ENCODE results near the gene RPTOR.

The RPTOR gene

DNA sequence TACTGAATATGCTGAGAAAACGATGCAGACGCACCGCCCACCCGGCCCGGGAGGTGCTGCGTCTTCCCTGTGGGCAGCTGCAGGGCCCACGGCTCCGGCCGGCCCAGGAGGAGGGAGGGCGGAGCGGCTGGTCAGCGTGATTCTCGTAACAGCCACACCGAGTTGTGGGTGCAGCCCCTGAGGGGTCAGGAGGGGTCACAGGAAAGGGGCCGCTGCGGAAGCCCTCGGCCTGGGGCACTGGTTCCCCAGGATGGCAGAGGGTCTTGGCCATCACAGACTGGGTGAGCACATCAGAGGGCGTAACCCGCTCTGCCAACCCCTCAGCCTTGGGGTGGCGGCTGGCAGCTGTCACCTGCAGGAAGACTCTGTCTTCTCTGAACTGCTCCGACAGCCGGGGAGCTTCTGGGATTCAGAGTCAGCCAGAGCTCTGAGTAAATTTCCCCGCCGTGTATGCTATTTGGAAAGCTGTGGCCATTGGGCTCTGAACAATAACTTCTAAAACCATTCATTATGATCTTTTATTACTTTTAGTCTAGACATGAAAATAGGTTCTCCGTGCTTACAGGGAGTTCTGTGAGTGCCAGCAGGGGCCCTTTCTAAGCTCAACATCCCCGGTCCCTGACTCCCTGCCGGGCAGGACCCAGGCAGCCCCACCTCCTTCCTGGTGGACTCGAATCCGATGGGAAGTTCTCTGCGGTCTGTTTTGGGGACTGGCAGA, 359.6 kb downstream of the RPTOR start:
- no peak for DNase-seq

DNA sequence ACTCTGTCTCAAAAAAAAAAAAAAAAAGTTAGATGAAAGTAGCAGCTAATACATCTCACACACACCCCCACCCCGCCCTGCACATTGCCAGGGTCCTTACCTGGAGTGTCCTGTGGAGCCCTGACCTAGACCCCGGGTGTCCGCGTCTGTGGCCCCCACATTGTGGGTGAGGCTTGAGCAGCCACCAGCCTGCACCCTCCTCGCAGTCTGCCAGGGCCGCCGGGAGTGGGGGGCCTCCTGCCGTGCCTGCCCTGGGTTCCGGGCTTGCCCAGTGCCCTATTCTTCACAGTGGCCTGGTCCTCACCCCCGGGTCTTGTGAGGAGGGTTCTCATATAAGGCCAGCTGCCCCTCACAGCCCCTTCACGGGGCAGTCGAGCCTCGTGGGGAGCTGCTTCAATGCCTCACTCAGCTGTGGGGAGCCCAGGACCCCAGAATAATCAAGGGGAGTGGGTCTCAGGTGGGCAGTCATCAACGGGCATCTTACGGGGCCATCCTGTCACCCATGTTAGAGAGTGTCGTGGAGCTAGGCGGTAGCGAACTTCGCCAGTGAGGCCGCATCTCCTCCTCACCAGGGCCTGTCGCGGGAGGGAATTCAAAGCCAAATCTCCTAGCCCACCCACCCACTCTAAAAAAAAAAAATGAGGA, 361.1 kb downstream of the RPTOR start:
- no peak for DNase-seq

DNA sequence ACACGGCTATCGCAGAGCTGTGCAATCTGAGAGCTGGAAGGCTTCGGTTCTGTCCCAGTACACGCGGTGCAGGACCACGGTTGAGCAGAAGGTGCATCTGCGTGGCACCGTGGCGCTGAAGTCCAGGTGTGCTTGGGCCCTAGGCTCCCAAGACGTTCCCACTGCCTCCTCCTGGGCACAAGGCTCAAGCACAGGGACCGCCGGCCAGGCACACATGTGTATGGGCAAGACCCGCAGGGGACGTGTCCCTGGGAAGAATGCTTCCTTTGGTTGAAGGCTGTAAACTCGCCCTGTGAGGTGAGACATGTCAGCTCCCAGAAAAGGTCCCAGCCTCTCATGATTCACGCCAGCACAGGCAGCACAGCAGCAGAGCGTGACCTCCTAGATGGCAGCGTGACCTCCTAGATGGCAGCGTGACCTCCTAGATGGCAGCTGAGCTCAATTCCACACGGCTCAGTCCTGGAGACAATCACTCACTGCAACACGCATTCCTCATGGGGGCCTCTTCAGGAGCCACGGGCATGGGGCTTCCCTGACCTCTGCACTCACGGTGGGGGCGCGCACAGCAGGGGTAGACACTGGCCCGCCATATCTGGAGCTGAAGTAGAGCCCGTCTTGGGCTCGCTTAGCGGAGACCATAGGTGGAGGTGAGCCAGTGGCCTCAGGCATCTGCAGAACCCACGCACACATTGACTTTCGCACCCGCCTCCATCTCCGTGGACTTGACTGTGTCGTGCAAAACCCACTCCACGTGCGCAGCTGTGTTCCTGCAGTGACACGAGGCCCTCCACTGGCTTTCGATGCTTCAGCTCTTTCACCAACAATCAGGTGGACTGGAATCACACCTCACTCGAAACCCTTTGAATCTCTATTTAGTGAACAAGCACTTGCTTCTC, 362.0 kb downstream of the RPTOR start:
- DNase-seq: no peak

DNA sequence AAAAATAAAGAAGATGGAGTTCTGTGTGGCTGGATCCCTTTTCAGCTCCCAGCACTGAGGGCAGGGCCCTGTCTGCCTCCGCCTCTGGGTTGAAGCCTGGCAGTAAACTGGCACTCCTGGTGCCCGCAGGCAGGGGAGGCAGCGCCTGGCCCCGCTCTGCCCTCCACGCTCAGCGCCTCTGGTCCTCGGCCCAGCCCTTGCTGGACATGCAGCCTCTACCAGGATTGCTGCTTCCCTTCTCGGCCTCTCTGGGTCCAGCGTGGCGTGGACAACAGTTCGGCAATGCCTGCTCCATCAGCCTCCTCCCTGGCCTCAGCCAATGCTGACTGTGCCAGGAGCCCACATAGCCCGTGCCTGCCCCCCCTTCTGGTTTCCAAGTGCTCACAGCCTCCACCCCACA, 362.6 kb downstream of the RPTOR start:
- no peak for DNase-seq

DNA sequence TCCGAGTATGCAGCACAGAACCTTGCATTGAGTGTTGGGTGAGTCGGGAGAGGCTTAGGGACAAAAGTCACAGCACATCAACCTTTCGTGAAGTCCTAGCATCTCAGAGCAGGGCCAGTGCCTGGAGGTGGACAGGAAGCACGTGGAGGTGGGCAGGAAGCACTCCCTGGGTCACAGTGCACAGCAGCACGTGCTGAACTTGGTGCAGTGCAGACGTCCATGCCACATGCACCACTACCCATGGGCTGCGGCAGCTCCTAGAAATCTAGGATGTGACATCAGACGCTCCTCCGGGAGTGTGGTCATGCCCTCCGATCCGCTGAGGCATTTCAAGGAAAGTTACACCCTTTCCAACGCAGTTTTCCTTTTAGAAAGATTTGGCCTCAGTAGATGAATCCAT, 363.6 kb downstream of the RPTOR start:
- DNase-seq: no peak

DNA sequence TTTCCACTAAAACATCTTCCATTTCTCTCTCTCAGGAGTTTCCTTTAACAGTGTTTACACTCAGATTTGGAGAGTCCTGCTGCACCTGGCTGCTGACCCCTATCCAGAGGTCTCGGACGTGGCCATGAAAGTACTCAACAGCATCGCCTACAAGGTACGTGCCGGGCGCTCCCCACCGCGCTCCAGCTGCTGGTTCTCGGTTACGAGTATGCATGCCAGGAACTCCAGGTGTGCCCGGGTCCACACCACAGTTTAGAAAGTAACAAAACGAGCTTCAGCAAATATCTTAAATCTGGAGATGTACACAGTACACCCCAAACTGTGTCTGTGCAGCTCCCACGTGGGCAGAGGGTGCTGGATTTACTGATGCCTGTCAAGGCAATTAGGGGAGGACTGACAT, 364.1 kb downstream of the RPTOR start:
- no peak for DNase-seq

DNA sequence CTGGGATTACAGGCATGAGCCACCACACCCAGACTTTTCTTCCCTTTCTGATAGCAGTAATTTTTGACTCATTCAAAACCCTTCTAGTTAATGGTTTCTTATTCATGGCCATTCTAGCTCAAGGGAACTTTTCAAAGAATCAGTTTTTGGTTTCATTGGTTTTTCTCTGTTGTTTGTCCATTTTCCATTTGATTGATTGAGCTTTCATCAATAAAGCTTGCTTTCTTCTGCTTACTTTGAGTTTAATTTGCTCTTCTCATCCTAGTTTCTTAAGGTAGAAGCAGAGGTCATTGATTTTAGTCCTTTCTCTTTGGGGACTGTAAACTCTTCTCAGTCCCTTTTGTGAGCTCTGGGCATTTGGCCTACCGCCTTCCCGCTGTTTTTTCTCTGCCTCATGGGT, 365.0 kb downstream of the RPTOR start:
- no peak for DNase-seq

DNA sequence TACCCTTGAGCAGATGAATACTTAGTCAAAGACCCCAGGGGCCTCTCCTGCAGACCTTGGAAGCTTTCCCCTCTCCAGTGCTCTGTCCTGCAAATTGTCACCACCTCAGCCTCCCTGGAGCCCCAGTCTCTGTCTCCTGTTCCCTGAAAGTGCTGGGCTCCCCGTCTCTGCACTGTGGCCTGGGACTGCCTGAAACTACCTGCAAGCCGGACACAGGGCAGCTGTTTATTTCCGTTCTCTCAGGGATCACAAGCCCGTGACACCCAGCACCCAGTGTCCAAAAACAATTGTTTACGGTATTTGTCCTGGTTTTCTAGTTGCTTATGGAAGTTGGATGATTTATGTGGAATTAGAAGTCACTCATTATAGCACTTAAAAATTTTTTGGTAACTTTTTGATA, 365.4 kb downstream of the RPTOR start:
- DNase-seq: no peak

DNA sequence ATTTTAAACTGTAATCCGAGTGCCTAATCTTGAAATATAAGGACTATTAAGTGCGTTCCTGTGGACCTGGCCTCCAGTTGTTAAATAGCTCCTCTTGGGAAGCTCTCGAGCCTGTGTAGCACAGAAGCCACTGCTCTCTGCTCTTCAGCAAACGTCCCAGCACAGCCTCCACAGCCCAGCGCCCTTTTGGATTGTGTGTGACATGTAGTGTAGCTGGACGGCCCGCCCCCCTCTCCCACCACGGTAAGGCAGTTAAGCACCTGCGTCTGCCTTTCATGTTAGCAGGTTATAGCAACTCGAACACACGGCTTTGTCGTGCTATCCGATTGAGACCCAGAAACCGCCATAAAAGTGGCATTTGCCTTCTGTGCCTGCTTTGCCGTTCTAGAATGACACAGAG, 367.8 kb downstream of the RPTOR start:
- no peak for DNase-seq

DNA sequence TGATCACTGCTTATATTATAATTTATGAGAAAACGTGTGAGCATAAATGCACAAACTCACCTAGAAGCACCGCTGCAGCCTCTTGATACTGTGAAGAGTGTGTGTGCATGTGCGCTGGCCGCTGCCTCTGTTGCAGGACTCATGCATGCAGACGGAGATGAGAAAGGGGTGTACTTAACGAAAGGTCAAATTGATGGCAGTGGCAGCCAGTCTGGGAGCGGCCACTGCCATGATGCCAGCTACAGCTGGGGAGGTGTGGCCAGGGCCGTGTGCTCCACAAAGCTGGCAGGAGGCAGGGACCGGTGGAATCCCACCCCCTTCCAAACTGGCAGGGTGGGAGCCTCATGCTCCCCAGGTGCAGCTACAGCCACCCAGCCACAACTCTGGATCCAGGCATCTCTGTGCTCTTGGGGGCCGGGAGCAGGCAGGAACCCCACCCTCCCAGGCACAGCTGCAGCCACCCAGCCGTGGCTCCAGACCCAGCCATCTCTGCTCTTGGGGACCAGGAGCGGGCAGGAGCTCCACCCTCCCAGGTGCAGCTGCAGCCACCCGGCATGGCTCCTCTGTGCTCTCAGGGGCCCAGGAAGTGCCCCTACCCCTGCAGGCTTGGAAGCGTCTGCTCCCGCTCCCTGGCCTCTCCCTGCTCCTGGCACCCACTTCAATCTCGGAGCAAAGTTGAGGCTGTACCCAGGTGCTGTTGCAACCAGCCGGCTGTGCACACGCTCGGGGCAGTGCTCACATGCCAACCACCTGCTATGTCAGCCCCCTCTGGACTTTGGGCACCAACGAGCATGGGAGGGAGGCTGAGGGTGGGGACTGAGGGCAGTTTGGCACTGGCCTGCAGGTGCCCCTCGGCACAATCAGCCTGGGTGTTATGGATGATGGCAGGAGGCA, 369.5 kb downstream of the RPTOR start:
- DNase-seq: no peak

DNA sequence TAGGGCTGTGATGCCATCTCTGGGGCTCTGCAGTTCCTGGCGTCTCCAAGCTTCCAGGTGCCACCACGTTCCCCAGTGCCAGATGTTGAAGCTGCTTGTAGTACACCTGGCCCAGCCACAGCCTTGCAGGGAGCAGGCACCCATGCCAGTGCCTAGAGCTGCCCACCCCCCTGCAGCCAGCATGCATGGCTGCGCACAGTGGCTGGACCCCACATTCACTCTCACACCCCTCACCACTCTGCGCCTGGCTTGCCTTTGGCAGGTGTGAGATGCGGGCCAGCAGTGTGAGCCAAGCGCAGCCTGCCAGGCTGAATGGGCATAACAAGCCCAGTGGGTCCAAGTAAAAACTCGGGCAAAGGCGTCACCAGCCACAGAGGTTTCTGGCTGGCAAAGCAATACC, 371.6 kb downstream of the RPTOR start:
- DNase-seq: no peak

DNA sequence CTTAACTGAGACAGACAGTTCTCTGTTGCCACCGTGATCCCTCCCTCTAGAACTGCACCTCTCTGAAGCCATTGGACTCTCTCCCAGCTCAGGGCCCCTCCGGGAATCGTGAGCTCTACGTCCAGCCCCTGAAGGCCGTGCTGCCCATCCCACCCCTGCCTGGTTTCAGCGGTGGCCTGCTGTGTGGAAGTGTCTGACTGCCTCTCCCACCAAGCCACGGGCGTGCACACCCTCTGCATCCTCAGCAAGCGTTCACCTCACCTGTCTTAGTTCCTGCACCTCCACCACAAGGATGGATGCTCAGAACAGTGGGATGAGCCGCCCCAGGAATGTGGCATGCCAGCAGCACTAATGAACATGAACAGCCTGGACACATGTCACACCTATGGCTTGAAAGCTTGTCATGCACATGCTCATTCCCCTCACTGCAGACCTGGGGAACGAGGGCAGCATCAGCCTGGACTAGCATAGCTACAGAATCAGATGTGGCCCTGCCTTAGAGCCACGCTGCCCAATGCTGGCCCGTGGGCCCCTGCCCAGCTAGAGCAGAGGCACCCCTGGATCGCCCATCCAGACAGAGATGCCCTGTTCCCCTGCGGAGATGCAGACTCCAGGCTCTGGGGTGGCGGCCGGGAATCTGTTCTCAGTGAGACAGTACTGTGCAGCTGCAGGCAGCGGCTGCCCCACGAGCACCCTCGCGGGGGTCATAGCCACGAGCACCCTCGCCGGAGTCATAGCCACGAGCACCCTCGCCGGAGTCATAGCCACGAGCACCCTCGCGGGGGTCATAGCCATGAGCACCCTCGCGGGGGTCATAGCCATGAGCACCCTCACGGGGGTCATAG, 373.3 kb downstream of the RPTOR start:
- no peak for DNase-seq

DNA sequence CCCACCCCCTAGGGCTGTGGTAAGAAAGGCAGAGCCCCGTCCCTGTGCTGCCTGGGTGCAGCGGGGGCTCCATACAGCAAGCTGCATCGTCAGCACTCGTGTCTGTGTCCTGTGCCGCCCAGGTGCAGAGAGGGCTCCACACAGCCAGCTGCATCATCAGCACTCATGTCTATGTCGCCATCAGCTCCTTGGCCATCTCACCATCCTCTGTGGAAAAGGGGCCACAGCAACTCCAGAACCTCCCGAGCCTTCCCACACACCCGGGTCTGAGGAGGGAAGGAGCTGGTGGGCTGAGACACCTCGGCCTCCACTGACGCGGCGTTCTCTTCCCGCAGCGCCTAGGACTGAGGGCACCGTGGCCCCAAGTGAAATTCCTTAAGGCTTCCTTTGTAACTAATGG, 374.1 kb downstream of the RPTOR start:
- no peak for DNase-seq

DNA sequence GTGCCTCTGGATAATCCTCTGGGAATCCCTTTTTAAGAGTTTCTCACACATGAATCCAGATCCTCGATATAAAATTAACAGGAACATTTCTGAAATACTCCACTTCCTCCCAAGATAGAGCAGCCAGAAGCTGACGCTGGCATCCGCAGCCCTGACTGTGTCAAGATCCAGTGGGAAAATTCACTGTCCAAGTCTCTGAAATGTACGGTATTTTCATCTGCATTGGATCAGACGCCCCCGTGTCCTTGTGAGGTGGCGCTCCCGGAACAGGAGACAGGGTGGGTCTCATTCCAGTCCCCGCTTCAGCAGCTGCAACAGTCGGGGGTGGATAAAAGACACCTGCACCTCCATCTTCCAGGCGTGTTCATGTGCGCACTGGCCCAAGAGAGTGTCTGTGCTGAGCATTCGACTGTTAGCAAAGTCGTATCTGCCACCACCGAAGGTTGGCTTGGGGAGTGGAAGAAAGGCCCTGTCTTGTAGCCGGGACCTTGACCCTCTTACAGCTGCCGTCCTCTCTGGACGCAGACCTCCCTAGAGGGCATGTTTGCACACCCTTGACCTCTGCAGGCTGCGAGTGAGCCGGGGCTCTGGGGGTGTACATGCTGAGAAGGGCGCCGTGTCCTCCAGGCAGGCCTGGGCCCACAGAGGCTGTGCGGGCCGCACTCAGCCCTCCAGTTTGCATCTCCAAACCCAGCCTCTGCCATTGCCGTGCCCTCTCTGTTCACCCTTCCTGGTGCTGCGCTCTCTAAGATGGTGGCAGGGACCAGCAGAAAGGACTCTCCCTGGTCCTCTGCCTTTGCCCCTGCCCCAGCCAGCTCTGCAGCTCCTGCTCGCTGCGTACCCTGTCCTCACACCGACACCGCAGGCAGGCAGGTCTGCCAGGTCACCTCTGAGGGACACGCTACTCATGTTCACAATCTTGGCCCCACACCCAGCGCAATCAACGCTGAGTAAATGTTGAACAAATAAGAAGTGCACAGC, 375.0 kb downstream of the RPTOR start:
- DNase-seq: no peak

DNA sequence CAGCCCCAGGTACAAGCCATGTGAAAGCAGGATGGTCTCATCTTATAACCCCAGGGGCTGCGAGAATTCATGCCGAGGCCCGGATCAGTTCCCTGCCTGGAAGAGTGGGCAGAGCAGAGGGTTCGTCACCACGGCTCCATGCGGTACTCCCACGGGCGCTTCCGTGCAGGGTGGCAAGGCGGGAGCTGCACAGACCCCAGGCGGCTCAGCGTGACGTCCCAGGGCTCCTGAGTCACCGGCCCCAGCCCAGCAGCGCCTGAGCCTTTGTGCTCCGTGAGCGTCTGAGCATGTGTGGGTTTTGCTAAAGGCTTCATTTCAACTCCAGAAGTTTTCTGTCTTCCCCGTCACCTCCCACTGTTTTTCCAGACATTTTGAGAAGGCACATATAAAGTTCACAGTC, 375.8 kb downstream of the RPTOR start:
- DNase-seq: no peak

DNA sequence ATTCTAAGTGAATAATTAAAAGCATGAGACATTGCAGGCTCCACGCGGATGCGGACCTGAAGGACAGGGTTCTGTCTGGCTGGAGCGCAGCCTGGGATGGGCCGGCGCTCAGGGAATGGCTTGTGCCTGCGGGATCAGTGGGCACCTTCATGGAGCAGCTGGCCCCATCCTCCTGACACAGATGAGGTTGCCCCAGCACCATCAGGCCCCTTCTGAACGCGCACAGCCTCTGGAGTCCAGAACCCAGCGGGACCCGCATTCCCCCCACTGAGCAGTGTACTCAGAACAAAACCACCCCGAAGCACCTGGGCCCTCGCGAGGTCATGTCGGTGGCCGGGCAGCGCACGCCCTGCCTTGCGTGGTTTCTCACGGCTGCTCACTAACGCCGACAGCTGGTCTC, 376.5 kb downstream of the RPTOR start:
- DNase-seq: no peak

DNA sequence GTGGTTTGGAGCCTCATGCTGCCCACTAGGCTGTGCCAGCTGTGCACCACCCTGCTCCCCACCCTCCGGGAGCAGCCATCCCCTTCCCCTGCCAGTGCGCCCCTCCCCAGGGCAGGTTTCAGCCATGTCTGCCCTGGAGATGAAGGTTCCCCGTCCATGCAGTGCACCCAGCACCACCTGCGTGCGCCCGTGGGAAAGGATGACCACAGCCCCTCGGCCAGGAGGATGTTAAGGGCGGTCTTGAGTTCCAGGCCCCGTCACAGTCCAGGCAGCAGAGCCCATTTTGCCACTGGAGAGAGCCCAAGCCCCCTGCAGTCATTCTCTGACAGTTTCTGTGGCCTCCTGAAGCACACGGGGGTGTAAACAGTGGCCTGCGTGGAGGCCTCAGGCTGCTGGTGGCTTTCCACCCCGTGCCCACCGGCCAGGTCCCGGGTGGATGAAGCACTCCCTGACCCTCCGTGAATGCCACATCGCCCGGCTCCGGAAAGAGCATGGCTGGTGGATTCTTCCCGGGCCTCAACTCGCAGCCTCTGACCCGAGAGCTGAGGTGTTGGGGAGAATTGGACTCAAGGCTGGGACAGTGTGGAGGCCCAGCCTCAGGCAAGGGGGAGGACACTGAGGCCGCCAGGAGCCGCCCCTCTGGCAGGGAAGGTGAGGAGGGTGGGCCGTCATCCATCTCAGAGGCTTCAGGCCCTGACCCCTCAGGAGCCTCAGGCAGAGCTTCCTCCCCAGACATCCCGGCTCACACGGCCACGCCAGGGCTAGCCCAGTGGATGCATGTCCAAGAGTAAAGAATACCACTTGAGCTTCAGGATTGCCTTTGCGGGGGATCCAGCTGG, 377.3 kb downstream of the RPTOR start:
- DNase-seq: no peak

DNA sequence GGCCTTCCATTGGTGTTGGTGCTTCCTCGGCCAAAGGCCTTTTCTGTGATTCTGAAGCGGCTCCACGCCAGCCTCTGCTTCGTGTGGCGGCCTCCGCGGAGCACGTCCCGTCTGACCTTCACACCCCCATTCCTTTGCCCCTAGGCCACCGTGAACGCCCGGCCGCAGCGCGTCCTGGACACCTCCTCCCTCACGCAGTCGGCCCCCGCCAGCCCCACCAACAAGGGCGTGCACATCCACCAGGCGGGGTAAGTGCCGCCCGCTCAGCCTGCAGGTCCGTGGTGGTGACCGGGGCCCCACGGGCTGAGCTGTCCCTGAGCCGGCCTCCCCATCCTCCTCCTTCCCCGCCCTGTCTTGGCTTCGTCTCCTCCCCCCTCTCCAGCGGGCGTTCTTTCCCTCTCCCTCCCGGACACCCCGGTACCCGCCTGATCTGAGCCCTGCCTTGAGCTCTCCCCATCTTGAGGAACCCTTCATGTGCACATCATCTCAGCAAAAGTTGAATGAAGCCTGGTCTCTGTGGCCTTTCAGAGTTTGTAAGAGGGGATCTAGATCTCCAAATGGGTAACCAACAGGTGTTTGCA, 378.0 kb downstream of the RPTOR start:
- DNase-seq: no peak

Measured in NCI-H82 (cell line).